KOPT-K1 (cell line): ENCODE measurements around the gene VARS2.
"Not testable (repeated sequence)": the region's sequence is repeated elsewhere in the genome, so short reads cannot be mapped to it uniquely, and the experiment has no call there.

Experiments used
- H3K27ac ChIP-seq: fragments of 200-600 bp; sonication (generic); 2 replicates; pipeline ENCODE4 v1.5.1; 2016; ENCODE audit warnings: antibody characterized with exemption, mild to moderate bottlenecking, low read depth, low read length; ENCODE audit not compliant: poor library complexity, severe bottlenecking
- H3K36me3 ChIP-seq: fragments of 200-600 bp; sonication (generic); 2 replicates; pipeline ENCODE4 v1.5.1; 2017; ENCODE audit warnings: antibody characterized with exemption, mild to moderate bottlenecking, low read length, moderate library complexity; ENCODE audit not compliant: insufficient read depth
- H3K9me3 ChIP-seq: fragments of 200-600 bp; sonication (generic); 2 replicates; pipeline ENCODE4 v1.5.1; 2017; ENCODE audit warnings: antibody characterized with exemption, low read length, mild to moderate bottlenecking; ENCODE audit not compliant: insufficient read depth, poor library complexity, severe bottlenecking

VARS2 gene

GRCh38 chr6:30947231-30947630 lies 33.2 kb downstream of the VARS2 start:
- Histone ChIP-seq H3K36me3 (no peaks in the 10 kb centered on the region), H3K27ac (no peak overlapping the region), H3K9me3 (peaks cover 10% of the 10 kb centered on the region)

- no peak overlapping the region for H3K27ac ChIP-seq
- H3K36me3 ChIP-seq = no peaks in the 10 kb centered on the region
- H3K9me3 ChIP-seq = no peaks in the 10 kb centered on the region
Measured at GRCh38 chr6:30948811-30949210, 34.8 kb downstream of the VARS2 start.

- H3K27ac ChIP-seq = no peak overlapping the region
- H3K36me3 ChIP-seq = no peaks in the 10 kb centered on the region
- no peaks in the 10 kb centered on the region for H3K9me3 ChIP-seq
Measured at GRCh38 chr6:30951907-30952469, 38.0 kb downstream of the VARS2 start.

GRCh38 chr6:30954631-30955366 lies 40.8 kb downstream of the VARS2 start:
- Histone ChIP-seq H3K27ac (no peak overlapping the region), H3K9me3 (no peaks in the 10 kb centered on the region), H3K36me3 (no peaks in the 10 kb centered on the region)

- Histone ChIP-seq H3K27ac (no peak overlapping the region), H3K9me3 (no peaks in the 10 kb centered on the region), H3K36me3 (no peaks in the 10 kb centered on the region)
Measured at GRCh38 chr6:30955367-30956042, 41.5 kb downstream of the VARS2 start.

- Histone ChIP-seq H3K27ac (no peak overlapping the region), H3K36me3 (no peaks in the 10 kb centered on the region), H3K9me3 (no peaks in the 10 kb centered on the region)
Measured at GRCh38 chr6:30957716-30958115, 43.7 kb downstream of the VARS2 start.

- no peak overlapping the region for H3K27ac ChIP-seq
- H3K9me3 ChIP-seq = no peaks in the 10 kb centered on the region
- no peaks in the 10 kb centered on the region for H3K36me3 ChIP-seq
Measured at GRCh38 chr6:30960907-30961673, 47.1 kb downstream of the VARS2 start.

- H3K27ac ChIP-seq = no peak overlapping the region
- no peaks in the 10 kb centered on the region for H3K36me3 ChIP-seq
Measured at GRCh38 chr6:30962716-30963115, 48.7 kb downstream of the VARS2 start.

GRCh38 chr6:30963641-30964040 lies 49.6 kb downstream of the VARS2 start:
- no peaks in the 10 kb centered on the region for H3K36me3 ChIP-seq
- H3K27ac ChIP-seq = no peak overlapping the region
- no peaks in the 10 kb centered on the region for H3K9me3 ChIP-seq

More at GRCh38 chr6:30962716-30963115, 48.7 kb downstream of the VARS2 start:
- no peaks in the 10 kb centered on the region for H3K9me3 ChIP-seq

- Histone ChIP-seq H3K27ac (no peak overlapping the region), H3K9me3 (no peaks in the 10 kb centered on the region), H3K36me3 (no peaks in the 10 kb centered on the region)
Measured at GRCh38 chr6:30964075-30964474, 50.0 kb downstream of the VARS2 start.

- Histone ChIP-seq H3K27ac (no peak overlapping the region), H3K36me3 (no peaks in the 10 kb centered on the region), H3K9me3 (no peaks in the 10 kb centered on the region)
Measured at GRCh38 chr6:30965140-30965601, 51.1 kb downstream of the VARS2 start.

- H3K9me3 ChIP-seq = no peaks in the 10 kb centered on the region
- no peaks in the 10 kb centered on the region for H3K36me3 ChIP-seq
- no peak overlapping the region for H3K27ac ChIP-seq
Measured at GRCh38 chr6:30966154-30966553, 52.1 kb downstream of the VARS2 start.

- H3K9me3 ChIP-seq, H3K36me3 ChIP-seq, H3K27ac ChIP-seq: not testable (repeated sequence)
Measured at GRCh38 chr6:30969171-30969570, 55.1 kb downstream of the VARS2 start.

GRCh38 chr6:30970946-30971345 lies 56.9 kb downstream of the VARS2 start:
- H3K36me3 ChIP-seq = no peaks in the 10 kb centered on the region
- H3K9me3 ChIP-seq = no peaks in the 10 kb centered on the region
- no peak overlapping the region for H3K27ac ChIP-seq

- Histone ChIP-seq H3K27ac (no peak overlapping the region), H3K36me3 (no peaks in the 10 kb centered on the region), H3K9me3 (no peaks in the 10 kb centered on the region)
Measured at GRCh38 chr6:30972816-30973215, 58.8 kb downstream of the VARS2 start.
